ENCODE measurements around the gene PDE10A.

PDE10A gene

GRCh38 chr6:165663736-165664558, 906 bp upstream of the PDE10A start:
- no peaks in the 10 kb centered on the region for H3K9me3 ChIP-seq (ENCODE audit: insufficient read depth, low read length, severe bottlenecking)
- no peaks in the 10 kb centered on the region for H3K27me3 ChIP-seq (ENCODE audit: insufficient read depth, low read length, poor library complexity)
- H2AFZ ChIP-seq (ENCODE audit: low read depth, low read length), result no peak overlapping the region
- H3K4me2 ChIP-seq (ENCODE audit: insufficient read depth, low read length), result no peak overlapping the region
- H3K9ac ChIP-seq (ENCODE audit: low read depth, low read length), result no peak overlapping the region
- ATAC-seq (ENCODE audit: insufficient read depth, low read depth) (no peak), DNase-seq (no peak)
- no peaks in the 10 kb centered on the region for H4K20me1 ChIP-seq (ENCODE audit: insufficient read depth, low read length)
- no peak overlapping the region for H3K27ac ChIP-seq (ENCODE audit: low read length)
- H3K4me1 ChIP-seq (ENCODE audit: insufficient read depth, low read length), result no peaks in the 10 kb centered on the region
- H3K36me3 ChIP-seq (ENCODE audit: insufficient read depth, low read length), result no peaks in the 10 kb centered on the region
- TF ChIP-seq, protein P1, sequence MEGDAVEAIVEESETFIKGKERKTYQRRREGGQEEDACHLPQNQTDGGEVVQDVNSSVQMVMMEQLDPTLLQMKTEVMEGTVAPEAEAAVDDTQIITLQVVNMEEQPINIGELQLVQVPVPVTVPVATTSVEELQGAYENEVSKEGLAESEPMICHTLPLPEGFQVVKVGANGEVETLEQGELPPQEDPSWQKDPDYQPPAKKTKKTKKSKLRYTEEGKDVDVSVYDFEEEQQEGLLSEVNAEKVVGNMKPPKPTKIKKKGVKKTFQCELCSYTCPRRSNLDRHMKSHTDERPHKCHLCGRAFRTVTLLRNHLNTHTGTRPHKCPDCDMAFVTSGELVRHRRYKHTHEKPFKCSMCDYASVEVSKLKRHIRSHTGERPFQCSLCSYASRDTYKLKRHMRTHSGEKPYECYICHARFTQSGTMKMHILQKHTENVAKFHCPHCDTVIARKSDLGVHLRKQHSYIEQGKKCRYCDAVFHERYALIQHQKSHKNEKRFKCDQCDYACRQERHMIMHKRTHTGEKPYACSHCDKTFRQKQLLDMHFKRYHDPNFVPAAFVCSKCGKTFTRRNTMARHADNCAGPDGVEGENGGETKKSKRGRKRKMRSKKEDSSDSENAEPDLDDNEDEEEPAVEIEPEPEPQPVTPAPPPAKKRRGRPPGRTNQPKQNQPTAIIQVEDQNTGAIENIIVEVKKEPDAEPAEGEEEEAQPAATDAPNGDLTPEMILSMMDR (IDR thresholded peaks at IDR 0.05; ENCODE audit: borderline replicate concordance, extremely low read depth, low read length, poor library complexity, severe bottlenecking), result no peak
- TF ChIP-seq EZH2 (IDR thresholded peaks at IDR 0.05; ENCODE audit: borderline replicate concordance, low read depth, low read length, severe bottlenecking), result no peak
- H3K79me2 ChIP-seq (ENCODE audit: insufficient read depth, low read length), result no peaks in the 10 kb centered on the region
- no peak overlapping the region for H3K4me3 ChIP-seq (ENCODE audit: low read depth in 1 of 2, low read length in 2 of 2)

DNA sequence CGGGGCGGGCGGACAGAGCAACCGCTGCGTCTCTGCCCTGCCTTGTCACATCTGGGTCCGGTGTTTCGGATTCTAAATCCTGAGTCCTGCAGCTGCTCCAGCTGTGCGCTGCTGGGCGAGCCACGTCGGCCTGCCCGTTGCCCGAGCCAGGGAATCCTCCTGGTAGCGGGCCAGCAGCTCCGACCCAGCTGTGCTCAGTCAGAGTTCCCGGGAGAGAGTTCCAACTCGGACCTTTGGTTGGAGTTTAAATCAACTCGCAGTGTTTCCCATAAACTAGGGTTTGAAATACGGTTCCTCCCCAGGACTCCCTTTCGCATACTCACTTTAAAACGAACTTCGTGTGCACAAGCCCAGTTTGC, 315 bp upstream of the PDE10A start:
- Histone ChIP-seq H3K79me2 (ENCODE audit: insufficient read depth, low read length) (no peaks in the 10 kb centered on the region), H4K20me1 (ENCODE audit: insufficient read depth, low read length) (no peaks in the 10 kb centered on the region), H2AFZ (ENCODE audit: low read depth, low read length) (no peak overlapping the region), H3K36me3 (ENCODE audit: insufficient read depth, low read length) (no peaks in the 10 kb centered on the region), H3K9ac (ENCODE audit: low read depth, low read length) (no peak overlapping the region), H3K4me3 (ENCODE audit: low read depth in 1 of 2, low read length in 2 of 2) (no peak overlapping the region), H3K4me1 (ENCODE audit: insufficient read depth, low read length) (no peaks in the 10 kb centered on the region), H3K4me2 (ENCODE audit: insufficient read depth, low read length) (no peak overlapping the region), H3K27me3 (ENCODE audit: insufficient read depth, low read length, poor library complexity) (no peaks in the 10 kb centered on the region), H3K27ac (ENCODE audit: low read length) (no peak overlapping the region), H3K9me3 (ENCODE audit: insufficient read depth, low read length, severe bottlenecking) (no peaks in the 10 kb centered on the region)
- ATAC-seq (ENCODE audit: insufficient read depth, low read depth) (no peak), DNase-seq (no peak)
- TF ChIP-seq, protein P1 (IDR thresholded peaks at IDR 0.05; ENCODE audit: borderline replicate concordance, extremely low read depth, low read length, poor library complexity, severe bottlenecking), result no peak
- TF ChIP-seq EZH2 (IDR thresholded peaks at IDR 0.05; ENCODE audit: borderline replicate concordance, low read depth, low read length, severe bottlenecking), result no peak

- Histone ChIP-seq H3K4me3 (ENCODE audit: low read depth in 1 of 2, low read length in 2 of 2) (no peak overlapping the region), H3K4me2 (ENCODE audit: insufficient read depth, low read length) (no peak overlapping the region), H3K27ac (ENCODE audit: low read length) (no peak overlapping the region), H2AFZ (ENCODE audit: low read depth, low read length) (no peak overlapping the region), H3K4me1 (ENCODE audit: insufficient read depth, low read length) (no peaks in the 10 kb centered on the region), H3K79me2 (ENCODE audit: insufficient read depth, low read length) (no peaks in the 10 kb centered on the region), H3K9ac (ENCODE audit: low read depth, low read length) (no peak overlapping the region), H3K36me3 (ENCODE audit: insufficient read depth, low read length) (no peaks in the 10 kb centered on the region), H3K27me3 (ENCODE audit: insufficient read depth, low read length, poor library complexity) (no peaks in the 10 kb centered on the region), H3K9me3 (ENCODE audit: insufficient read depth, low read length, severe bottlenecking) (no peaks in the 10 kb centered on the region), H4K20me1 (ENCODE audit: insufficient read depth, low read length) (no peaks in the 10 kb centered on the region)
- DNase-seq (no peak), ATAC-seq (ENCODE audit: insufficient read depth, low read depth) (no peak)
- TF ChIP-seq, protein P1 (IDR thresholded peaks at IDR 0.05; ENCODE audit: borderline replicate concordance, extremely low read depth, low read length, poor library complexity, severe bottlenecking), result no peak
- no peak for TF ChIP-seq EZH2 (IDR thresholded peaks at IDR 0.05; ENCODE audit: borderline replicate concordance, low read depth, low read length, severe bottlenecking)
Observed at GRCh38 chr6:165662041-165662748, 846 bp downstream of the PDE10A start.

All from DND-41 (cell line).